SHP77 treated with DMSO at 0.1 percent for 48 hours (cell line): ENCODE data around the gene DMD.

Experiments
- DNase-seq: peaks from one replicate; lab custom pipeline; 2025; lab: John Stamatoyannopoulos, UW

The DMD gene

GRCh38 chrX:31227250-31227649 lies 1984.1 kb downstream of the DMD start:
- no peak for DNase-seq

GRCh38 chrX:31225819-31226218 lies 1985.5 kb downstream of the DMD start:
- DNase-seq, result no peak

- no peak for DNase-seq
Measured at GRCh38 chrX:31224381-31225012, 1986.9 kb downstream of the DMD start.

GRCh38 chrX:31223817-31224216 lies 1987.5 kb downstream of the DMD start:
- no peak for DNase-seq

- no peak for DNase-seq
Measured at GRCh38 chrX:31222946-31223345, 1988.4 kb downstream of the DMD start.

GRCh38 chrX:31219174-31219573 lies 1992.2 kb downstream of the DMD start:
- DNase-seq, result no peak

GRCh38 chrX:31217084-31217483 lies 1994.3 kb downstream of the DMD start:
- DNase-seq, result no peak

GRCh38 chrX:31215277-31215815 lies 1996.0 kb downstream of the DMD start:
- DNase-seq, result no peak

- DNase-seq, result no peak
Measured at GRCh38 chrX:31213941-31214340, 1997.4 kb downstream of the DMD start.

- DNase-seq, result peak; percentile 2
Measured at GRCh38 chrX:31212856-31213748, 1998.2 kb downstream of the DMD start.

GRCh38 chrX:31209005-31209628 lies 2002.2 kb downstream of the DMD start:
- peak; percentile 44 for DNase-seq

- no peak for DNase-seq
Measured at GRCh38 chrX:31201503-31201902, 2009.8 kb downstream of the DMD start.

- no peak for DNase-seq
Measured at GRCh38 chrX:31200430-31200829, 2010.9 kb downstream of the DMD start.

GRCh38 chrX:31199840-31200114 lies 2011.6 kb downstream of the DMD start:
- no peak for DNase-seq

- no peak for DNase-seq
Measured at GRCh38 chrX:31199056-31199839, 2012.1 kb downstream of the DMD start.

GRCh38 chrX:31190221-31190975 lies 2021.0 kb downstream of the DMD start:
- no peak for DNase-seq

GRCh38 chrX:31186693-31187338 lies 2024.5 kb downstream of the DMD start:
- DNase-seq, result no peak

- no peak for DNase-seq
Measured at GRCh38 chrX:31185884-31186283, 2025.5 kb downstream of the DMD start.

- DNase-seq, result no peak
Measured at GRCh38 chrX:31181377-31182000, 2029.9 kb downstream of the DMD start.

- no peak for DNase-seq
Measured at GRCh38 chrX:31179203-31179602, 2032.1 kb downstream of the DMD start.

GRCh38 chrX:31178769-31179125 lies 2032.6 kb downstream of the DMD start:
- DNase-seq, result no peak
